H9 (cell line): ENCODE data around the gene MAJIN. TPM values are rescaled to one million over a fixed set of nuclear protein-coding genes. Genes with fewer than 3 reads are reported as not detected.

Experiments used
- DNase-seq: peaks from one replicate; pipeline ENCODE4 v3.0.0-alpha.2; 2017
- H2AFZ ChIP-seq: one replicate; pipeline ENCODE4 v1.6.1; 2013; ENCODE audit warnings: mild to moderate bottlenecking, low read length, control low read depth, moderate library complexity
- H2AK5ac ChIP-seq: 2 replicates; pipeline ENCODE4 v1.6.1; 2013; ENCODE audit warnings: low read length, control low read depth, mixed read lengths; ENCODE audit not compliant: insufficient read length
- H2BK120ac ChIP-seq: one replicate; pipeline ENCODE4 v1.6.1; 2013; ENCODE audit warnings: low read depth, mild to moderate bottlenecking, low read length, control low read depth, inconsistent platforms; ENCODE audit not compliant: poor library complexity, severe bottlenecking
- H2BK12ac ChIP-seq: 2 replicates; pipeline ENCODE4 v1.6.1; 2013; ENCODE audit warnings: low read length, control low read depth, mixed read lengths, low read depth; ENCODE audit not compliant: insufficient read length
- H2BK15ac ChIP-seq: 2 replicates; pipeline ENCODE4 v1.6.1; 2013; ENCODE audit warnings: low read depth, low read length, control low read depth
- H2BK20ac ChIP-seq: one replicate; pipeline ENCODE4 v1.6.1; 2013; ENCODE audit warnings: low read depth, mild to moderate bottlenecking, low read length, control low read depth, inconsistent platforms; ENCODE audit not compliant: poor library complexity, severe bottlenecking
- H2BK5ac ChIP-seq: 2 replicates; pipeline ENCODE4 v1.6.1; 2013; ENCODE audit warnings: low read length, control low read depth, mixed read lengths; ENCODE audit not compliant: insufficient read length
- H3K14ac ChIP-seq: 2 replicates; pipeline ENCODE4 v1.6.1; 2013; ENCODE audit warnings: low read length, control low read depth; ENCODE audit not compliant: insufficient read depth
- H3K18ac ChIP-seq: 2 replicates; pipeline ENCODE4 v1.6.1; 2013; ENCODE audit warnings: low read depth, mild to moderate bottlenecking, mixed read lengths, low read length, control low read depth; ENCODE audit not compliant: insufficient read length
- H3K23ac ChIP-seq: 2 replicates; pipeline ENCODE4 v1.6.1; 2013; ENCODE audit warnings: low read length, control low read depth, mixed read lengths, low read depth; ENCODE audit not compliant: insufficient read length
- H3K23me2 ChIP-seq: 2 replicates; pipeline ENCODE4 v1.6.1; 2013; ENCODE audit warnings: low read depth, mild to moderate bottlenecking, mixed read lengths, low read length, control low read depth; ENCODE audit not compliant: insufficient read length, poor library complexity, severe bottlenecking
- H3K27ac ChIP-seq: 2 replicates; pipeline ENCODE4 v1.5.1; 2013; ENCODE audit warnings: low read length, control low read depth, mixed read lengths, low read depth; ENCODE audit not compliant: insufficient read length
- H3K27me3 ChIP-seq: 2 replicates; pipeline ENCODE4 v1.6.1; 2013; ENCODE audit warnings: low read length, control low read depth, inconsistent platforms; ENCODE audit not compliant: insufficient read depth
- H3K4ac ChIP-seq: 2 replicates; pipeline ENCODE4 v1.6.1; 2013; ENCODE audit warnings: low read depth, mild to moderate bottlenecking, control low read depth, inconsistent platforms, low read length, moderate library complexity
- H3K4me1 ChIP-seq: 2 replicates; pipeline ENCODE4 v1.6.1; 2013; ENCODE audit warnings: low read length, control low read depth, inconsistent platforms; ENCODE audit not compliant: insufficient read depth
- H3K4me2 ChIP-seq: 2 replicates; pipeline ENCODE4 v1.6.1; 2013; ENCODE audit warnings: low read length, control low read depth, mixed read lengths; ENCODE audit not compliant: insufficient read length, insufficient read depth
- H3K56ac ChIP-seq: 2 replicates; pipeline ENCODE4 v1.6.1; 2013; ENCODE audit warnings: low read depth, mild to moderate bottlenecking, mixed read lengths, low read length, control low read depth; ENCODE audit not compliant: insufficient read length
- H3K79me1 ChIP-seq: 2 replicates; pipeline ENCODE4 v1.6.1; 2013; ENCODE audit warnings: low read depth, mild to moderate bottlenecking, moderate library complexity, low read length, control low read depth, inconsistent platforms; ENCODE audit not compliant: insufficient read depth, poor library complexity, severe bottlenecking
- H3K79me2 ChIP-seq: 2 replicates; pipeline ENCODE4 v1.6.1; 2013; ENCODE audit warnings: low read length, control low read depth, inconsistent platforms; ENCODE audit not compliant: insufficient read depth
- H3K9ac ChIP-seq: 2 replicates; pipeline ENCODE4 v1.6.1; 2013; ENCODE audit warnings: low read length, control low read depth, mixed read lengths; ENCODE audit not compliant: insufficient read length; ENCODE audit errors: extremely low read depth
- H3K9me3 ChIP-seq: one replicate; pipeline ENCODE4 v1.6.1; 2013; ENCODE audit warnings: low read depth, low read length, inconsistent platforms; ENCODE audit not compliant: control insufficient read depth
- H3T11ph ChIP-seq: one replicate; pipeline ENCODE4 v1.6.1; 2013; ENCODE audit warnings: mild to moderate bottlenecking, low read length, control low read depth, inconsistent platforms
- H4K20me1 ChIP-seq: one replicate; pipeline ENCODE4 v1.6.1; 2013; ENCODE audit not compliant: control insufficient read depth, insufficient read length, insufficient read depth
- H4K5ac ChIP-seq: 2 replicates; pipeline ENCODE4 v1.6.1; 2013; ENCODE audit warnings: low read depth, mild to moderate bottlenecking, mixed read lengths, low read length, control low read depth; ENCODE audit not compliant: insufficient read length
- H4K8ac ChIP-seq: replicated peaks from 2 replicates; pipeline ENCODE4 v1.6.1; 2013; ENCODE audit warnings: low read length, control low read depth, mixed read lengths, low read depth; ENCODE audit not compliant: insufficient read length
- H4K91ac ChIP-seq: 2 replicates; pipeline ENCODE4 v1.6.1; 2013; ENCODE audit warnings: low read depth, mild to moderate bottlenecking, moderate library complexity, mixed read lengths, low read length, control low read depth; ENCODE audit not compliant: insufficient read length
- H3K27ac Mint-ChIP-seq, 3 experiments: 2 replicates in 2 of 3; 3 replicates in 1 of 3; pipeline ENCODE4 v1.8.0; 2020 to 2021; ENCODE audit warnings: mixed read lengths in 3 of 3, mild to moderate bottlenecking in 1 of 3, moderate library complexity in 1 of 3
- H3K27me3 Mint-ChIP-seq: 2 replicates; pipeline ENCODE4 v1.8.0; 2021; ENCODE audit warnings: low read depth, mild to moderate bottlenecking, moderate library complexity, mixed read lengths
- H3K36me3 Mint-ChIP-seq, 3 experiments: 2 replicates in 2 of 3; 3 replicates in 1 of 3; pipeline ENCODE4 v1.8.0; 2020 to 2021; ENCODE audit warnings: low read depth in 3 of 3, mixed read lengths in 3 of 3; ENCODE audit not compliant: insufficient read depth in 1 of 3
- H3K4me1 Mint-ChIP-seq, 2 experiments: 2 replicates each; pipeline ENCODE4 v1.8.0; 2020; ENCODE audit warnings: mixed read lengths in 2 of 2
- H3K4me3 Mint-ChIP-seq, 2 experiments: 2 replicates in 1 of 2; 3 replicates in 1 of 2; pipeline ENCODE4 v1.8.0; 2020 to 2021; ENCODE audit warnings: mild to moderate bottlenecking in 2 of 2, mixed read lengths in 2 of 2, moderate library complexity in 1 of 2
- H3K9me3 Mint-ChIP-seq, 2 experiments: 2 replicates in 1 of 2; 3 replicates in 1 of 2; pipeline ENCODE4 v1.8.0; 2020; ENCODE audit warnings: mild to moderate bottlenecking in 2 of 2, mixed read lengths in 2 of 2, moderate library complexity in 1 of 2
- WGBS: extraction: QIAGEN DNeasy Blood & Tissue Kit; methylation state at CpG from one replicate; pipeline ENCODE4 v1.1.7; 2013; ENCODE audit warnings: missing lambda C conversion rate, low lambda C conversion rate, mixed read lengths; ENCODE audit not compliant: insufficient read length; ENCODE audit errors: extremely low coverage; 5-methylcytosine and 5-hydroxymethylcytosine counted together
- total RNA-seq: library from RNA; stranded (reverse); gene quantifications from 2 replicates; pipeline ENCODE4 v1.2.1, GENCODE V29; 2021
- TF ChIP-seq, protein P1 (sequence below): fragments of 200-600 bp; sonication (generic); conservative IDR thresholded peaks from 3 replicates; pipeline ENCODE4 v1.8.0; 2021; ENCODE audit warnings: antibody characterized with exemption, mild to moderate bottlenecking

MAJIN gene
- total RNA-seq, 1 experiment from 2014 or later = not detected

DNA sequence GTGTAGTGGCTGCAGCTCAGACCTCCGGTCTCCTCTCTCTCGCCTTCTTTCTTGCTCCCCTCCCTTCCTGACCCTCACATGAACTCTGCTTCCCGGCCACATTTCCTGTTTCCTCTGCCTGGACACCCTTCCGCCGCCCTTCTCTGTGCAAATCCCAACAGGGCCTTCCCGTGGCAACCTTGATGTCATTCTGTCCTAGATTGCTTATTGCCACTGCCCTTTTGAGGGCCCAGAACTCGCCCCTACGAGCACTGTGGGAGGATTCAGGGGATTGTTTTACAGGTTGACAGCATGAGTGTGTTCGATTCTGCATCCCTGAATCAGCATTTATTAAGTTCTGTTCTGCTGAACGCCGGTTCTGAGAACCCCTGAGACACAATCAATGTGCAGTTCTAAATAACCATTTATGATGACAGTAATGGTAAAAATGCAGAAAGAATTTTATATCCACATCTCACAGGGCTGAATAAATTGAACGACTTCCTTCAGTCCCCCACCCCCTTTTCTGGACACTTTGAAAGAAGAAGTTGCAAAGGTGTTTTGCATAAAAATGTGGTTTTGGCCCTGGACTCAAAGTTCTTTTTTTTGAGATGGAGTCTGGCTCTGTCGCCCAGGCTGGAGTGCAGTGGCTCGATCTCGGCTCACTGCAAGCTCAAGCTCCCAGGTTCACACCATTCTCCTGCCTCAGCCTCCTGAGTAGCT is 18.5 kb upstream of the MAJIN start:
- Histone ChIP-seq H3K9ac (no peak overlapping the region), H3K23me2 (no peaks in the 10 kb centered on the region), H3K27ac (no peak overlapping the region), H4K91ac (no peak overlapping the region), H2AK5ac (no peak overlapping the region), H3K79me2 (no peaks in the 10 kb centered on the region), H3K14ac (no peak overlapping the region), H3K79me1 (no peaks in the 10 kb centered on the region), H4K5ac (no peak overlapping the region), H3K56ac (no peak overlapping the region), H2BK12ac (no peak overlapping the region), H3K18ac (no peak overlapping the region), H3K4me1 (no peaks in the 10 kb centered on the region), H2BK120ac (no peak overlapping the region), H2BK15ac (no peak overlapping the region), H4K20me1 (no peaks in the 10 kb centered on the region), H3K23ac (no peak overlapping the region), H3T11ph (no peak overlapping the region), H4K8ac (no peak overlapping the region), H3K27me3 (no peaks in the 10 kb centered on the region), H2BK20ac (no peak overlapping the region), H3K9me3 (no peaks in the 10 kb centered on the region), H3K4me2 (no peak overlapping the region), H2AFZ (no peak overlapping the region), H2BK5ac (no peak overlapping the region), H3K4ac (no peak overlapping the region)
- no peaks in the 10 kb centered on the region; the same call in 1 of the 2 replicates for H3K27me3 Mint-ChIP-seq
- DNase-seq = no peak
- no peaks in the 10 kb centered on the region for H3K9me3 Mint-ChIP-seq
- no peaks in the 10 kb centered on the region for H3K36me3 Mint-ChIP-seq
- H3K4me3 Mint-ChIP-seq = no peak overlapping the region; a peak in 1 of 5 replicates
- no peaks in the 10 kb centered on the region for H3K4me1 Mint-ChIP-seq
- TF ChIP-seq, protein P1, sequence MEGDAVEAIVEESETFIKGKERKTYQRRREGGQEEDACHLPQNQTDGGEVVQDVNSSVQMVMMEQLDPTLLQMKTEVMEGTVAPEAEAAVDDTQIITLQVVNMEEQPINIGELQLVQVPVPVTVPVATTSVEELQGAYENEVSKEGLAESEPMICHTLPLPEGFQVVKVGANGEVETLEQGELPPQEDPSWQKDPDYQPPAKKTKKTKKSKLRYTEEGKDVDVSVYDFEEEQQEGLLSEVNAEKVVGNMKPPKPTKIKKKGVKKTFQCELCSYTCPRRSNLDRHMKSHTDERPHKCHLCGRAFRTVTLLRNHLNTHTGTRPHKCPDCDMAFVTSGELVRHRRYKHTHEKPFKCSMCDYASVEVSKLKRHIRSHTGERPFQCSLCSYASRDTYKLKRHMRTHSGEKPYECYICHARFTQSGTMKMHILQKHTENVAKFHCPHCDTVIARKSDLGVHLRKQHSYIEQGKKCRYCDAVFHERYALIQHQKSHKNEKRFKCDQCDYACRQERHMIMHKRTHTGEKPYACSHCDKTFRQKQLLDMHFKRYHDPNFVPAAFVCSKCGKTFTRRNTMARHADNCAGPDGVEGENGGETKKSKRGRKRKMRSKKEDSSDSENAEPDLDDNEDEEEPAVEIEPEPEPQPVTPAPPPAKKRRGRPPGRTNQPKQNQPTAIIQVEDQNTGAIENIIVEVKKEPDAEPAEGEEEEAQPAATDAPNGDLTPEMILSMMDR = no peak
- WGBS = no CpG with 5 or more reads among the region's 15 CpGs
- H3K27ac Mint-ChIP-seq = no peak overlapping the region; a peak in 1 of 7 replicates
